T1000 (cell line): Measurements from ENCODE around the gene ASPN.

Experiments used
- DNase-seq: peaks from one replicate; lab custom pipeline; 2025; ENCODE audit warnings: mixed read lengths; lab: John Stamatoyannopoulos, UW

The ASPN gene

GRCh38 chr9:92504881-92505280 lies 22.6 kb upstream of the ASPN start:
- DNase-seq, result no peak

DNA sequence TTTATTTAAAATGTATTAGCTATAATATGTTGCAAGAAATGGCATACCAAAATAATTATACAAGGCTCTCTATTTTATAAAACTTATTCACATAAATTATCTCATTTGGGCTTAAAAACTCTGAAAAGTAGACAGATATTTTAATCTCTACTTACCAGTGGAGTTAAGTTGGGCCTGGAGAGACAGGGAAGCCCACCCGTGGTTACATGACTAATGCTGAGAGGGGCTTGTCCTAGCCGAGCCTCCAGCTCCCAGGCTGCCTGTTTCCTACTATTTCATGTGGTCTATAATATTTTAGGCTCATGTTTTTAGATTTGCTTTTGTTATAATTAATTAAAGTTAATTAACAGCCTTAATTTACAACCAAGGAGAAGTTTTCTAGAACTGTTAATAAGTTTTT lies 20.9 kb upstream of the ASPN start:
- no peak for DNase-seq

DNA sequence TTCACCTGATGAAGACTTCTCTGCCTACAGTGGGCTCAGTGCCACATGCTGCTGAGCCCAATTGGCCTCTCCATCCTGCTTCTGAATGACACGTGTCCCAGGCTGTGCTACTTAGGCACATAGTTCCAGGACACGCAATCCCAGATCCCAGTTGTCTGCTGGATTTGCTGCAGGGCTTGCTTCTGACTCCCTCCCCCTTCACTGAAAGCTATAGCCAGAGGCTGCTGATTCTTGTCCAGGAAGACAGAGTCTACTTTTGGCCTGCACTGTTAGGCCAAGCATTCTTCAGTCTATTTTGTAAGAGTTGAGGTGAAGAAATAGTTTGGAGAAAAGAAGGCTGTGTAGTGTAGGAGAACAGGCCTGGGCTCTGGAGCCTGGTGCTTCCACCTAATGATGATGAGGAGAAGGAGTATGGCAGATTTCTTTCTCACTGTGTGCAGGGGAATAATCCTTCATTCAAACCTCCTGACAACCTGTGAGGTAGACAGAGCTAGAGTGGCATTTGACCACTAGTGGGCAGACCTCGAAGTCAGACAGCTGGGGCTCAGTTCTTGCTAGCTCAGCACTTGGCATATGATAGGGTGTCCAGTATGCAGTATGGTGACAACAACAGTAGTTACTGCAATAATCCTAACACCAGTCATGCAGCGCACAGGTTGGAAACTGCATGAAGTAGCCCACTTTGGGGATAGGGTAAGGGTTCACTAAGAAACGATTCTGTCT lies 19.5 kb upstream of the ASPN start:
- no peak for DNase-seq

DNA sequence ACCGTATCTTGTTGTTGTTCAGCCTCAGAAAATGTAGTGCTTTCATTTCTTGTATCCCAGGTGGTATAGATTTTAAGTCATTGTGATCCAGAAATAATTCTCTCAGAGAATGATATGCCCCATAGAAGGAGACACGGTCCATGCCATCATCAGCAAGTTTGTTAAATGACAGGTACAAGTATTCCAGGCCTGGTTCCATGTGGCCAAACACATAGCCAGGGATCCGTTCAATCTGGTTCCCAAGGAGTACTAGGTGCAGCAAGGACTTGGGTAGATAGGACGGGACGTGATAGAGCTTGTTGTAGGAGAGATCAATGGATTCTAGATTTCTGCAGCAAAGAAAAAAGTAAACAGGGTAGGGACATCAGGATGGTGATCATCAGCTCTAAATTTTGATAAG lies 18.4 kb upstream of the ASPN start:
- DNase-seq, result no peak

GRCh38 chr9:92499701-92500100 lies 17.4 kb upstream of the ASPN start:
- no peak for DNase-seq

DNA sequence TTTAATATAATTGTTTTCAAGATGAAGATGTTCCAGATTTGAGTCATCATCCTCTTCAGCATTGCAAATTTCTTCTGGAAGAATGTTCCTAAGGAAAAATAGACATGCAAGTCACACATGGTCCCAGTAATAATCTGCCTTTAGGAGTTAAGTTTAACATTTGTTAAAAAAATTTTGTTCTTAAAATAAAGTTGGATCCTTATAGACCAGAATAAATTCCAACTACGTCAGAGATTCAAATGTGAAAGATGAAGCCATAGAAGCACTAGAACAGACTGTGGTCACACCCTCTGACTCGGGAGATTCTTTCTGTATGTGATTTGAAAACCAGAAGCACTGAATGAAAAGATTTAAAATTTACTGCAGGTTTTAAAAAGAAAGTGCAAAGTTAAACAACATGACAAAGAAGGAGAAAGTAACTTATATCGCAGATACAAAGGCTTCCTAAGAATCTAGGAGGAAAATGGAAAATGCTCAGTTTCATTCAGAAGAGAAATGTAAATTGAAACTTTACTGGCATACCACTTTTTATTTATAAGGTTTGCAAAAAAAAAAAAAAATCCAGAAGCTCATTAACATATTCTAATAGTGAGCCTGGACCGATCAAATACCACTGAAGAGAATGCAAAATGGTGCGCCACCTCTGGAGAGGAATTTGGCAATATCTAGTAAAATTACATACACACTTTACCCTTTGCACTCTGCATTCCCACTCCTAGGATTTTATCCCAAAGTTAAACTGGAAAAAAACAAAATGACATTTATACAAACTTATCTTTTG lies 14.3 kb upstream of the ASPN start:
- no peak for DNase-seq

GRCh38 chr9:92494856-92495255 lies 12.6 kb upstream of the ASPN start:
- DNase-seq, result no peak

DNA sequence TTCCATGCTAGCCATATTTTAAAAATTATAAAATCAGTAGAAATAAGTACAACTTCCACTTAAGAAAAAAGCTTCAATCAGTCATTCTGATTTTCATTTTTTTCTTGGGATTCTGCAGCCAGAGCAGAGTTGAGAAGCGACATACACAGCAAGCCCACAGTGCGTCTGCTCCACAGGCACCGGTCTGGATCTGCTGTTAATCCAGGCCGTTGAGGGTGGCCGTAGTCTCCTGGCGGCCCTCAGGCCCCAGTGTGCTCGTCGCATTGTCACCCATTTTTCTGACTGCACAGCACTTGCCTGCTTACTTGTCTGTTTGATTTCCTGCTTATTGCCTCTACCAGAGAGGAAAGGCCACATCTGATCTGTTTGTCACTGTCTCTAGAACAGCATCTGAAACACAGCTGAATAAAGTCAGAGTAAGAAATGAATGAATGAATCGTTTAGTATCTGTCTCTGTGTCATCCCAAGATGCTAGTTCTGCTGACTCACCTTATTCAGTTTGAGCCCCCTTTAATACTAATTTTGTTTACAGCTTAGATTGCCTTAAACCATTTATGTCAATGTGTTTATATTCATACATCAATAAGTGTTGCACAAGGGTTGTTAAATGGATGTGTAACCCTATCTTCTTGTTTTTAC lies 11.6 kb upstream of the ASPN start:
- DNase-seq, result no peak

DNA sequence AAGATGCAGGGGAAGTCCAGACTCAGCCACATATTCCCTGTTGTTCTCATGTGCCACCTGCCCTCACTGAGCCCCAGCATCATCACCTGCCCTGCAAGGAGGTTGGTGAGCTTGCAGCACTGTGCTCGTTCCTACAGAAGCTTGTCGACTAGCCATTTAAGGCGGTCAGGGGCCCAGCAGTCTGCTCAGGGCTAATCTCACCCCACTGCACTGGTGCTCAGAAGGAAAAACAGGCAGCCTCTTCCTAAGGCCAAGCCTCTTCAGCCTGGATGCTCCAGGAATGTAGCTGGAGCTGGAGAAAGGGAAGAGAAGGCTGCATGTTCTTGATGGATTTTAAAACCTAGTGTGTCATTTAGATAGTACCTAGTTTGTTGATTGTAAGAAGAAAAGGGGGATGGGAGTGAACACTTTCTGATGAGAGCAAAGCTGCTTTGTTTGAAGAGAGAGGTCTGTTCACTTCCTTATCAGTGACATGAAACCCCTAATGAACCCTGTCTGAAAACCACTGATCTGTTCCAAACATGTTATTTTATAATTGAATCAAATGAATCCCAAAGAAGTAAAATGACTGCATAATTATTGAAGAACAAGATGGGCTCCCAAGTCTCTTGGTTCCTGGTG lies 10.6 kb upstream of the ASPN start:
- DNase-seq, result no peak

DNA sequence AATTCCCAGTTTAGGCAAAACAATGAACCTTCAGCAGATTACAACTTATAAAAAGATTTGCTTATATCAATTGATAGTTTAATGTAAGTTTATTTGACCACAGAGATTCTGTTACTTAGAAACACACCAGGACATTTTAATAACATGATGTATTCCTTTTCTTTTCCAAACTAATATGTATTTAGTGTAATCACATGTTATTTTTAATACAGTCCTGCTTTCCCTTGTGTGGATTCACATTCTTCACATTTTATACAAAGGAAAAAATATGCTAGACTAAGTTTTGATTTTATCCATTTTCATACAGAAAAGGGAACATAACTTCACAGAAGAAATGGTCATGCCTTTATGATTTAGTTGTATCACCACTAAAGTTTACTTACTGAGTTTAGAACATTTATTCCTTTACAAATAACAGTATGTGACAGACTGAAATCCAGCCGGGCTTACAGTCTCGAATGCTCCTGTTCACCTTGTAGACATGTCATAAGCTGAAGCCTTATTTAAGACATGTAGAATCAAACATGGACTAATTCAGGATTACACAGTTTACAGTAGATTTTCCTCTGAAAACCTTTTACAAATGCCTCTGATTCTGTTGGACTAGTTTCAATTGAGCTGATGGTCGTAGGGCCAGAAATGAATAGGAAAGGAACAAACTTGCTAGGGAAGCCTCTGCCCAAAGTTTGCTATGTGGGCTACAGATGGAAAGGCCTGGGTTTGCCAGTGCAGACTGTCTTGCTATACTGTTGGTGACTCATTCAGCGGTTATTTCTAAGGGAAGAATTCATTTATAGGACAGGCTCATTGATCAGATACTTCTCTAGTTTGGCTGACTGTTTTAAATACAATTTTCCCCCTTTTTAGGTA lies 6.6 kb upstream of the ASPN start:
- no peak for DNase-seq

DNA sequence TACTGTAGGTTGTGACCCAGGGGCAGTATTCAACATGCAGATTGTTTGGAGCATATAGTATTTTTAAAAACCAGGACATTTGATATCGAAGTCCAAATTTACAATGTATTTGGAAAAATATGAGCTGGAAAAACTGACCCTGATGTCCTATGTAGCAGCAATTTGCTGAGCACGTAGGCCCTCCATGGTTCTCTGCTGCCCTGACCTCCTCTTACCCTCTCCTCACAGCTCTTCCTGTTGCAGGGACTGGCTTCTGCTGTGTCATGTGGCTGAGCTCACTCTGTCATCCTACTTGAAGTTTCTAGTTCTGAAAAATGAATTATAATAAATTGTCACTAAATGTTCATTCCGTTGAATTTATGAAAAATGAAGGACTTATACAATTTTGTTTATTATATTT lies 4.1 kb upstream of the ASPN start:
- DNase-seq, result no peak

DNA sequence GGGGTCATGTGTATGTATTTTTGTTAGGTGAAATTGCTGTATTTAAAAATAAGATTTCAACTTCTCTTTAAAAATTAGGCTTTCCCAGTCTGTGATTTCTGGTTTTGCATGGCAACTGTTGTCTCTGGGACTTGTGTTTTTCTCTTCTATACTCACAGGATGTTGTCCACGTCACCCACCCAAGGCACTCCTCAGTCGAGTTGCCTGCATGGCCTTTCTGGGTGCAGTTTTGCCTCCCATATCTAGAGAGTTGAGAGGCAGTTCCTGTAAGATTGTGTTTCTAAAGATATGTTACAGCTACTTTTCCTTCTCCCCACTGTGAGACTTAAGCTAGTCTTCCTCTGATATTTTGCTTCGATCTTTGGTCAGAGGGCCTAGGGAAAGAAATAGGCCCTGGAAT lies 2.3 kb upstream of the ASPN start:
- DNase-seq, result no peak

- no peak for DNase-seq
These were observed 1.6 kb upstream of the ASPN start for GRCh38 chr9:92483627-92484545.

- no peak for DNase-seq
These were observed 499 bp upstream of the ASPN start for GRCh38 chr9:92482805-92483204.

GRCh38 chr9:92480986-92481633 lies 1.2 kb downstream of the ASPN start:
- no peak for DNase-seq

DNA sequence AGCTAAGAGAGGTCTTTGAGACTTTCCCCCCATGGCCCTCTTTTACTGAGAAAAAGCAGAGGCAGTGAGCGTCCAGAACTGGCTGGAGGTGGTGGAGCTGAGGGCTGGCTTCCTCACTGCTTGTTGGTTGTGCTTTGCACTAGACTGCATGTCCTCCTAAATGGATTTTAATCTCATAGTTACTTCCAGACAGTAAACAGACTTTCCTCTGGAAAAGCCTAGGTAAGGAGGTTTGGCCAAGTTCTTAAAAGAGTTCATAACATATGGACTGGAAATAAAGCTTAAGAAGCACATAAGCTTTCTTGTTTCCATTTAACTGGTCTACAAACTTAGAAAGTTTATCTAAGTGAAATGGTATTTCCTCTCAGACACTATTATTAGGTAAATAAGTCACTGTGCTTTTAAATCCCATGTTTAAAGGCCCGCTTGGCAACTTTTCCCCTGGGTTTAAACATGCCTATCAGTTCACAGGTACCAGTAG lies 2.0 kb downstream of the ASPN start:
- DNase-seq, result no peak

DNA sequence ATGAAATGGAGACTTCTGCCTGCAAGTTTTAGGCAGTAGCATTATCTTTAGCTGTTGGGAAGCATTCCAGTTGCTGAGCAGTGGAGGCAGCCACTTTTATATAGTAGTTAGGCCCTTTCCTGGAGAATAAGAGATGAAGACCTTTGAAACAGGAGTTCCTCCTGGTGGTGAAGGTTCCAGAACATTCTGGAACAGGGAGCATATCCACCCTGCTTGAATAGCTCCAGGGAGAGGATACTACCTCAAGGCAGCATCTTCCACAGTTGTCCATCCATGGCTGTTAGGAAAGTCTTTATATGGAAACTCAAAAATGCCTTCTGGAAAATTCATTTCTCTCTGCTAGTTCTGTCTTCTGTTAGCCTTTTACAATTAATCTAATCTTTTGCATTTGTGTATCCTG lies 3.0 kb downstream of the ASPN start:
- DNase-seq, result no peak

DNA sequence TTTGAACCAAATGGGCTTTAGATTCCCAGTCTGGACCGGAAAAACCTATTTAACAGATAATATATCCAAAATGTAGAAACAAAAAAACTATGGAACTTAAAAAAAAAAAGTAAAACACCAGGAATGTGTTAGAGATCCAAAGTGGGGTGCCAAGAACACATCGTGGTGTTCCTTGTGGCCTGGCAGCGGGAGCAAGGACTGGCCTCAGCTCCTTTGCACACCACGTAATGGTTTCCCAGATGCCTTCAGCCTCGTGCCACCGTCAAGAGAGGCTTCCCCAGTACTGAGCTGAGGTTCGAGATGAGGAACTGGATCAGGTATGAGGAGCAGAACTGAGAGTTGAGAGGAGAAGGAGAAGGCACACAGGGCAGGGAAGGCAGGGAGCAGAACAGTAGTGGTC lies 3.5 kb downstream of the ASPN start:
- no peak for DNase-seq

GRCh38 chr9:92476962-92477361 lies 5.3 kb downstream of the ASPN start:
- DNase-seq, result no peak

- DNase-seq, result no peak
These were observed 7.7 kb downstream of the ASPN start for GRCh38 chr9:92474587-92474986.
